ENCODE data around the gene MYO7A. TPM values are rescaled to one million over a fixed set of nuclear protein-coding genes. Genes with fewer than 3 reads are reported as not detected.

Gene MYO7A
- polyA plus RNA-seq, 1 donor (not counting 4 experiments of a cell fraction or from before 2014, with no cell fraction given): 0.75 TPM

DNA sequence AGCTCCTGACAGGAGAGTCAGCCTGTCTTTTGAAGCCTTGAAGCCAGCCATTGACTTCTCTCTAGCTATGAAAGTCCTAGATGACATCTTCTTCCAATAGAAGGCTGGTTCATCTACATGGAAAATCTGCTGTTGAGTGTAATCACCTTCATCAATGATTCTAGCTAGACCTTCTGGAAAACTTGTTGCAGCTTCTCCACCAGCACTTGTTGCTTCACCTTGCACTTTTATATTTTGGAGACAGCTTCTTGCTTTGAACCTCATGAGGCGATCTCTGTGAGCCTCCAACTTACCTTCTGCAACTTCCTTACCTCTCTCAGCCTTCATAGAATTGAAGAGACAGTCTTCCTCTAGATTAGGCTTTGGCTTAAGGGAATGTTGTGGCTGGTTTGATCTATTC, 58.3 kb downstream of the MYO7A start:
- no peak overlapping the region for H3K9ac ChIP-seq (ENCODE audit: control insufficient read depth, extremely low read depth, insufficient read depth, low read length)
- H3K4me2 ChIP-seq (ENCODE audit: control insufficient read depth, extremely low read depth, insufficient read depth, low read depth, low read length): no peak overlapping the region
- H3K9me3 ChIP-seq (ENCODE audit: control insufficient read depth, low read depth, low read length): no peaks in the 10 kb centered on the region
- H3K79me2 ChIP-seq (ENCODE audit: control insufficient read depth, insufficient read depth, low read length): no peaks in the 10 kb centered on the region
- H3K4me1 ChIP-seq (ENCODE audit: control insufficient read depth, extremely low read depth, insufficient read depth, low read length): peaks cover under 1% of the 10 kb centered on the region
- H3K4me3 ChIP-seq (ENCODE audit: control insufficient read depth in 2 of 3, extremely low read depth in 1 of 3, insufficient read depth in 2 of 3, low read depth in 1 of 3, low read length in 3 of 3): no peak overlapping the region
- no peak for TF ChIP-seq EZH2 (IDR thresholded peaks at IDR 0.05; ENCODE audit: low read length)
- TF ChIP-seq, protein P1, sequence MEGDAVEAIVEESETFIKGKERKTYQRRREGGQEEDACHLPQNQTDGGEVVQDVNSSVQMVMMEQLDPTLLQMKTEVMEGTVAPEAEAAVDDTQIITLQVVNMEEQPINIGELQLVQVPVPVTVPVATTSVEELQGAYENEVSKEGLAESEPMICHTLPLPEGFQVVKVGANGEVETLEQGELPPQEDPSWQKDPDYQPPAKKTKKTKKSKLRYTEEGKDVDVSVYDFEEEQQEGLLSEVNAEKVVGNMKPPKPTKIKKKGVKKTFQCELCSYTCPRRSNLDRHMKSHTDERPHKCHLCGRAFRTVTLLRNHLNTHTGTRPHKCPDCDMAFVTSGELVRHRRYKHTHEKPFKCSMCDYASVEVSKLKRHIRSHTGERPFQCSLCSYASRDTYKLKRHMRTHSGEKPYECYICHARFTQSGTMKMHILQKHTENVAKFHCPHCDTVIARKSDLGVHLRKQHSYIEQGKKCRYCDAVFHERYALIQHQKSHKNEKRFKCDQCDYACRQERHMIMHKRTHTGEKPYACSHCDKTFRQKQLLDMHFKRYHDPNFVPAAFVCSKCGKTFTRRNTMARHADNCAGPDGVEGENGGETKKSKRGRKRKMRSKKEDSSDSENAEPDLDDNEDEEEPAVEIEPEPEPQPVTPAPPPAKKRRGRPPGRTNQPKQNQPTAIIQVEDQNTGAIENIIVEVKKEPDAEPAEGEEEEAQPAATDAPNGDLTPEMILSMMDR (optimal IDR thresholded peaks at IDR 0.05 in 1 of 3, IDR thresholded peaks at IDR 0.05 in 1 of 3, conservative IDR thresholded peaks at IDR 0.05 in 1 of 3; ENCODE audit: extremely low read depth in 1 of 3, insufficient read depth in 2 of 3, low read length in 3 of 3): no peak
- H2AFZ ChIP-seq (ENCODE audit: control insufficient read depth, low read length): no peak overlapping the region
- no peak for FAIRE-seq
- no peaks in the 10 kb centered on the region for H3K27me3 ChIP-seq (ENCODE audit: control insufficient read depth, extremely low read depth, insufficient read depth, low read length)
- no peaks in the 10 kb centered on the region for H4K20me1 ChIP-seq (ENCODE audit: control insufficient read depth, extremely low read depth, insufficient read depth, low read length)
- no peaks in the 10 kb centered on the region for H3K9me1 ChIP-seq (ENCODE audit: control insufficient read depth, extremely low read depth, insufficient read depth, low read length)
- dilution Hi-C loops (cut with MboI; ENCODE audit: extremely low pct_ligation_motif_present, low sequenced_read_pairs): no loop called here
- no peak for DNase-seq (ENCODE audit: low read depth, low spot score)
- H3K36me3 ChIP-seq (ENCODE audit: control insufficient read depth in 2 of 2, extremely low read depth in 1 of 2, insufficient read depth in 2 of 2, low read length in 2 of 2): no peaks in the 10 kb centered on the region
- H3K27ac ChIP-seq (ENCODE audit: control insufficient read depth, insufficient read depth, low read length): no peak overlapping the region

- H3K27ac ChIP-seq (ENCODE audit: control insufficient read depth, insufficient read depth, low read length): no peak overlapping the region
- no peaks in the 10 kb centered on the region for H3K27me3 ChIP-seq (ENCODE audit: control insufficient read depth, extremely low read depth, insufficient read depth, low read length)
- DNase-seq (ENCODE audit: low read depth, low spot score) (no peak), FAIRE-seq (no peak)
- no peak overlapping the region for H3K4me2 ChIP-seq (ENCODE audit: control insufficient read depth, extremely low read depth, insufficient read depth, low read depth, low read length)
- no peak overlapping the region for H3K9ac ChIP-seq (ENCODE audit: control insufficient read depth, extremely low read depth, insufficient read depth, low read length)
- no peaks in the 10 kb centered on the region for H3K9me3 ChIP-seq (ENCODE audit: control insufficient read depth, low read depth, low read length)
- dilution Hi-C loops (cut with MboI; ENCODE audit: extremely low pct_ligation_motif_present, low sequenced_read_pairs): no loop called here
- TF ChIP-seq, protein P1 (optimal IDR thresholded peaks at IDR 0.05 in 1 of 3, IDR thresholded peaks at IDR 0.05 in 1 of 3, conservative IDR thresholded peaks at IDR 0.05 in 1 of 3; ENCODE audit: extremely low read depth in 1 of 3, insufficient read depth in 2 of 3, low read length in 3 of 3): no peak
- no peak for TF ChIP-seq EZH2 (IDR thresholded peaks at IDR 0.05; ENCODE audit: low read length)
- H2AFZ ChIP-seq (ENCODE audit: control insufficient read depth, low read length): no peak overlapping the region
- no peaks in the 10 kb centered on the region for H3K9me1 ChIP-seq (ENCODE audit: control insufficient read depth, extremely low read depth, insufficient read depth, low read length)
- no peaks in the 10 kb centered on the region for H3K79me2 ChIP-seq (ENCODE audit: control insufficient read depth, insufficient read depth, low read length)
- H3K36me3 ChIP-seq (ENCODE audit: control insufficient read depth in 2 of 2, extremely low read depth in 1 of 2, insufficient read depth in 2 of 2, low read length in 2 of 2): no peaks in the 10 kb centered on the region
- no peaks in the 10 kb centered on the region for H4K20me1 ChIP-seq (ENCODE audit: control insufficient read depth, extremely low read depth, insufficient read depth, low read length)
- peaks cover 10% of the 10 kb centered on the region for H3K4me1 ChIP-seq (ENCODE audit: control insufficient read depth, extremely low read depth, insufficient read depth, low read length)
- no peak overlapping the region for H3K4me3 ChIP-seq (ENCODE audit: control insufficient read depth in 2 of 3, extremely low read depth in 1 of 3, insufficient read depth in 2 of 3, low read depth in 1 of 3, low read length in 3 of 3)
These were observed 59.2 kb downstream of the MYO7A start for GRCh38 chr11:77187111-77187750.

Measured in keratinocyte (primary cell).